Stimulated activated CD8-positive, alpha-beta memory T cell treated with anti-CD3 and anti-CD28 coated beads, Interleukin-4, amount 100 ng/mL, for 4 hours (primary cell): Measurements from ENCODE around the gene SMR3A.

Experiments used
- DNase-seq, 2 donors: peaks; one replicate each; pipeline ENCODE4 v3.0.0-alpha.2; 2020; ENCODE audit warnings: low read depth in 2 of 2, low spot score in 1 of 2

The SMR3A gene

GRCh38 chr4:70360460-70360859 is at the start of gene SMR3A:
Gene SMR3A (plus strand): TSS chr4:70360760. CDS start chr4:70362116, 1,356 bp downstream.
- DNase-seq: no peak

- no peak for DNase-seq
Measured at GRCh38 chr4:70313736-70314135, 46.8 kb upstream of the SMR3A start.

GRCh38 chr4:70315928-70316327 is 44.6 kb upstream of the SMR3A start:
- DNase-seq: no peak

- DNase-seq: no peak
Measured at GRCh38 chr4:70326052-70326451, 34.5 kb upstream of the SMR3A start.

GRCh38 chr4:70334681-70335080 is 25.9 kb upstream of the SMR3A start, which contains the start of gene CABS1:
Gene CABS1 (plus strand): TSS chr4:70334981. CDS start chr4:70335040, 59 bp downstream.
- no peak for DNase-seq

- no peak for DNase-seq
Measured at GRCh38 chr4:70336043-70336442, 24.5 kb upstream of the SMR3A start.

- no peak for DNase-seq
Measured at GRCh38 chr4:70337886-70338420, 22.6 kb upstream of the SMR3A start.

GRCh38 chr4:70356185-70356584 is 4.4 kb upstream of the SMR3A start:
- no peak for DNase-seq

GRCh38 chr4:70359115-70359661 is 1.4 kb upstream of the SMR3A start:
- no peak for DNase-seq

GRCh38 chr4:70364002-70364401 is 3.4 kb downstream of the SMR3A start:
- DNase-seq: no peak

GRCh38 chr4:70365479-70365878 is 4.9 kb downstream of the SMR3A start:
- DNase-seq: no peak

- no peak for DNase-seq
Measured at GRCh38 chr4:70367813-70368212, 7.3 kb downstream of the SMR3A start.

- no peak for DNase-seq
Measured at GRCh38 chr4:70371987-70372386, 11.4 kb downstream of the SMR3A start.

GRCh38 chr4:70372760-70373159 is 12.2 kb downstream of the SMR3A start:
- no peak for DNase-seq

GRCh38 chr4:70380578-70380977 is 20.0 kb downstream of the SMR3A start:
- DNase-seq: no peak

GRCh38 chr4:70382691-70383181 is 22.2 kb downstream of the SMR3A start, which contains the start of gene SMR3B:
Gene SMR3B (plus strand): TSS chr4:70383131. CDS start chr4:70384511, 1,380 bp downstream.
- DNase-seq: no peak

- no peak for DNase-seq
Measured at GRCh38 chr4:70392057-70392776, 31.7 kb downstream of the SMR3A start.

- DNase-seq: no peak
Measured at GRCh38 chr4:70397580-70397979, 37.0 kb downstream of the SMR3A start, which contains the start of gene OPRPN. Gene OPRPN (plus strand): TSS chr4:70397940. CDS start chr4:70399286, 1,346 bp downstream.

GRCh38 chr4:70399319-70399718 is 38.8 kb downstream of the SMR3A start:
- DNase-seq: no peak

- DNase-seq: no peak
Measured at GRCh38 chr4:70402762-70403161, 42.2 kb downstream of the SMR3A start.

- DNase-seq: no peak
Measured at GRCh38 chr4:70405765-70406164, 45.2 kb downstream of the SMR3A start.
